MCF 10A (cell line): ENCODE data around the gene C6orf62. TPM values are rescaled to one million over a fixed set of nuclear protein-coding genes. Genes with fewer than 3 reads are reported as not detected.

ENCODE experiments used
- BruUV-seq: library from RNA; stranded (reverse); fragments of 400-500 nt; replicated peaks from 2 replicates; lab custom pipeline; 2021; lab: Mats Ljungman, UMichigan
- CTCF ChIA-PET: fragments of 300-600 bp; sonication (Branson Sonifier 250); formaldehyde crosslinking; extraction: SDS; loops from one replicate; lab custom pipeline; 2021; ENCODE audit warnings: antibody characterized with exemption, inconsistent platforms; lab: Yijun Ruan, JAX
- POLR2A ChIA-PET: fragments of 300-600, 350-650 bp; sonication (Branson Sonifier 250); formaldehyde crosslinking; extraction: SDS; loops from one replicate; lab custom pipeline; 2020; ENCODE audit warnings: antibody characterized with exemption, inconsistent platforms; lab: Yijun Ruan, JAX
- DNase-seq: peaks from one replicate; pipeline ENCODE4 v3.0.0-alpha.2; 2018; ENCODE audit not compliant: unreplicated experiment
- H3K27ac Mint-ChIP-seq: one replicate; pipeline ENCODE4 v1.8.0; 2022; ENCODE audit warnings: mild to moderate bottlenecking, low read depth, mixed read lengths; ENCODE audit not compliant: unreplicated experiment
- H3K27me3 Mint-ChIP-seq: one replicate; pipeline ENCODE4 v1.8.0; 2022; ENCODE audit warnings: mixed read lengths; ENCODE audit not compliant: insufficient read depth, unreplicated experiment
- H3K36me3 Mint-ChIP-seq: one replicate; pipeline ENCODE4 v1.8.0; 2022; ENCODE audit warnings: mild to moderate bottlenecking, moderate library complexity, mixed read lengths; ENCODE audit not compliant: insufficient read depth, unreplicated experiment
- H3K4me1 Mint-ChIP-seq: one replicate; pipeline ENCODE4 v1.8.0; 2022; ENCODE audit warnings: mixed read lengths; ENCODE audit not compliant: insufficient read depth, unreplicated experiment
- H3K4me3 Mint-ChIP-seq: one replicate; pipeline ENCODE4 v1.8.0; 2022; ENCODE audit warnings: mild to moderate bottlenecking, moderate library complexity, mixed read lengths; ENCODE audit not compliant: unreplicated experiment
- H3K9me3 Mint-ChIP-seq: one replicate; pipeline ENCODE4 v1.8.0; 2022; ENCODE audit warnings: mixed read lengths; ENCODE audit not compliant: unreplicated experiment
- CTCF ChIP-seq: fragments of 200-600 bp; IDR thresholded peaks from one replicate; pipeline ENCODE4 v1.8.0; 2022; ENCODE audit warnings: antibody characterized with exemption, mild to moderate bottlenecking; ENCODE audit not compliant: unreplicated experiment
- intact Hi-C: fragments of 100-400 bp; cut with micrococcal nuclease; formaldehyde crosslinking; loops from 2 replicates; pipeline ENCODE4 v1.14.1; 2022
- total RNA-seq: library from RNA; stranded (reverse); gene quantifications from 2 replicates; pipeline ENCODE4 v1.2.3, GENCODE V29; 2022

C6orf62 gene
- total RNA-seq, 1 experiment from 2014 or later: 96.2 TPM

DNA sequence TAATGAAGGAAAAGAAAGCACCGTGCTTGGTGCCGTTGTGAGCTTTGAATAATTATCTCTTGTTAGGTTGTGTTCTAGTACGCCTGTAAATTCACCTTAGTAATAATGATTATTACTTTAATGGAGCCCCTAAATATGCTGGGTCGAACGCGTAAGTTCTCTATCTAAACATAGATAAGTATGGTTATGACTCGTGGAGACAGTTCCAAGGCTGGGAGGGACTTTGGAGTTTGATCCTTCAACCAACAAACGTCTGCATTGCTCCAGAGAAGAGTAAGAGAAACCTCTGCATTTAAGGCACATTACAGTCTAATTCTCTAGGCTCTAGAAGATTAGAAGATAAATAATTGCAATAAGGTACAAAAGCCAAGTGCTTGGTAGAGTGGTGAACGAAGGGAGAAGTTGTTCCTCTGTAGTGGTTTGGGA lies 51.6 kb downstream of the C6orf62 start:
- Mint-ChIP-seq H3K4me3 (peak overlapping the region; percentile 94), H3K9me3 (no peaks in the 10 kb centered on the region), H3K27me3 (no peaks in the 10 kb centered on the region), H3K4me1 (peaks cover 15% of the 10 kb centered on the region), H3K27ac (peak overlapping the region; percentile 96), H3K36me3 (peaks cover 26% of the 10 kb centered on the region)
- no peak for DNase-seq
- TF ChIP-seq CTCF: no peak
- BruUV-seq: TSS peak; percentile 78
- POLR2A ChIA-PET: interaction anchor here (0.6 to 3.0 kb wide), 15 partner anchors 10 to 346 kb away, joined by 3 to 26 read pairs (median 5); partner anchors contain the start of genes ALDH5A1 and KIAA0319
- intact Hi-C loops: loop anchor here (1.0 kb wide), 1 partner anchor 86 kb away; no protein-coding TSS in a partner anchor
- CTCF ChIA-PET: interaction anchor here (0.7 to 3.2 kb wide), 5 partner anchors 31 to 1708 kb away, joined by 3 to 36 read pairs (median 3); no protein-coding TSS in a partner anchor

DNA sequence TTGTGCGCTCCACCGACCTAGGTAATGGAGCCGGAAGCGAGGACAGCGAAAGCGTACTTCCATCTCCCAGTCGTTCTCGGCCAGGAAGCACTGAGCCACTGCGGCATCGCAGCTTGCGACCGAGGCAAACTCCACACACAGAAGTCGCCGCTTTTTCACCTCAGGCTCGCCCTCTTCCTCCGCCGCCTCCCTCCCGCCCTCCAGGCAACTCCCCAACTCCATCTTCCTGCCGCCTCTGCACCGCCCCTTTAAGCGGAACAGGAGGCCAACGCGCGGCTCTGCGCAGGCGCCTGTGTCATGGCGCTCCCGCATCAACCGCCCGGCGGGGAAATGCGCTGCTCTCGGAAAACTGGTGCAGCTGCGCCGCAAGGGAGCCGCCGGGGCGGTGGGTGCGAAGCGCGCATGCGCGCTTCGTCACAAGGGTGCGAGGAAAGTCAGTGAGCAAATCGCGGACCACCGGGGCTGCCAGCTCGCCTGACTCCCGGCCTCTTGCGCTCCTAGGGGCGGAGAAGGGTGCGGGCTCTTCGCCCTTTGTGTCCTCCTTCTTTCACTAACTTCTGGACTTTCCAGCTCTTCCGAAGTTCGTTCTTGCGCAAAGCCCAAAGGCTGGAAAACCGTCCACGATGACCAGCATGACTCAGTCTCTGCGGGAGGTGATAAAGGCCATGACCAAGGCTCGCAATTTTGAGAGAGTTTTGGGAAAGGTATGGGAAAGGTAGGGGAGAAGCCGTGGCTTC lies 52.1 kb downstream of the C6orf62 start, which contains the start of the genes ACOT13 and TDP2:
ACOT13 (plus strand) TSS at position 437 of the 737 bp plus-strand sequence; CDS start at position 624, 187 bp downstream.
TDP2 (minus strand) TSS at position 259 of the 737 bp plus-strand sequence; CDS start at position 222, 37 bp downstream.
- peak; percentile 43 for TF ChIP-seq CTCF
- Mint-ChIP-seq H3K36me3 (peaks cover 32% of the 10 kb centered on the region), H3K4me1 (peaks cover 15% of the 10 kb centered on the region), H3K9me3 (no peaks in the 10 kb centered on the region), H3K4me3 (peak within 1 kb of the TSS; percentile 94), H3K27me3 (no peaks in the 10 kb centered on the region), H3K27ac (peak within 1 kb of the TSS; percentile 96)
- ChIA-PET POLR2A (interaction anchor here (0.6 to 3.0 kb wide), 23 partner anchors 9 to 346 kb away, joined by 3 to 26 read pairs (median 3); partner anchors contain the start of genes ALDH5A1 and KIAA0319), CTCF (interaction anchor here (0.6 to 3.2 kb wide), 7 partner anchors 30 to 1708 kb away, joined by 3 to 36 read pairs (median 3); no protein-coding TSS in a partner anchor)
- DNase-seq: peak; percentile 97
- intact Hi-C loops: loop anchor here (1.0 kb wide), 1 partner anchor 86 kb away; no protein-coding TSS in a partner anchor
- BruUV-seq: no TSS peak

GRCh38 chr6:24666097-24666640 lies 52.8 kb downstream of the C6orf62 start:
- no peak for TF ChIP-seq CTCF
- Mint-ChIP-seq H3K36me3 (peaks cover 39% of the 10 kb centered on the region), H3K27me3 (no peaks in the 10 kb centered on the region), H3K4me1 (peaks cover 15% of the 10 kb centered on the region), H3K4me3 (peak overlapping the region; percentile 94), H3K27ac (peak overlapping the region; percentile 96), H3K9me3 (no peaks in the 10 kb centered on the region)
- no peak for DNase-seq
- CTCF ChIA-PET: interaction anchor here (0.6 to 3.2 kb wide), 8 partner anchors 11 to 1674 kb away, joined by 3 to 36 read pairs (median 3); no protein-coding TSS in a partner anchor
- POLR2A ChIA-PET: interaction anchor here (0.6 to 3.0 kb wide), 24 partner anchors 8 to 346 kb away, joined by 3 to 26 read pairs (median 3); partner anchors contain the start of gene KIAA0319
- BruUV-seq: TSS peak; percentile 47
- intact Hi-C loops: no loop called here
